ENCODE measurements around the gene ARF1. TPM values are rescaled to one million over a fixed set of nuclear protein-coding genes. Genes with fewer than 3 reads are reported as not detected.
A peak's percentile ranks its signal among the peaks of the same experiment; 100 is the strongest.

Gene ARF1
- total and polyA plus RNA-seq, 2 of the 8 experiments (the other 6 are each of a cell fraction or from before 2014, with no cell fraction given), result 265 to 471 TPM

- TF ChIP-seq KDM5A (IDR thresholded peaks at IDR 0.05; ENCODE audit: low read length), result no peak
- TF ChIP-seq POLR2A (IDR thresholded peaks at IDR 0.05; ENCODE audit: control extremely low read depth in 1 of 2, low read depth in 2 of 2, low read length in 2 of 2), result no peak
- TF ChIP-seq BACH1 (IDR thresholded peaks at IDR 0.05; ENCODE audit: low read length), result no peak
- peak; percentile 54; the same call in 1 of the 2 replicates for TF ChIP-seq E2F6 (IDR thresholded peaks at IDR 0.05)
- TF ChIP-seq ATF3 (IDR thresholded peaks at IDR 0.05; ENCODE audit: insufficient read depth, low read depth, low read length), result no peak
- no peak for TF ChIP-seq EGR1 (IDR thresholded peaks at IDR 0.05; ENCODE audit: borderline replicate concordance, low read depth, low read length)
- TF ChIP-seq CHD2 (IDR thresholded peaks at IDR 0.05; ENCODE audit: low read length), result no peak
- TF ChIP-seq MAX (IDR thresholded peaks at IDR 0.05), result peak; percentile 41; the same call in 1 of the 2 replicates
- no peak for TF ChIP-seq KDM1A (IDR thresholded peaks at IDR 0.05; ENCODE audit: borderline replicate concordance, low read length)
- peak; percentile 44; the same call in 1 of the 2 replicates for TF ChIP-seq GABPA (IDR thresholded peaks at IDR 0.05; ENCODE audit: borderline replicate concordance, insufficient read depth, low read length)
- TF ChIP-seq SIX5 (IDR thresholded peaks at IDR 0.05; ENCODE audit: low read depth, low read length), result no peak
- TF ChIP-seq RXRA (IDR thresholded peaks at IDR 0.05; ENCODE audit: insufficient read depth, low read depth, low read length), result no peak
- peak; percentile 34 for TF ChIP-seq CTBP2 (IDR thresholded peaks at IDR 0.05; ENCODE audit: borderline replicate concordance, insufficient read depth, insufficient read length, low read length)
- TF ChIP-seq PHF8 (conservative IDR thresholded peaks at IDR 0.05; ENCODE audit: low read depth, low read length), result 0 out of 2 replicates have a peak, but pooled peaks have one; percentile 21
- no peak for TF ChIP-seq SAP30 (IDR thresholded peaks at IDR 0.05; ENCODE audit: insufficient read depth, insufficient replicate concordance, low read length)
- no peak for TF ChIP-seq USF2 (IDR thresholded peaks at IDR 0.05; ENCODE audit: low read length)
- no peak for TF ChIP-seq TAF7 (optimal IDR thresholded peaks at IDR 0.05; ENCODE audit: borderline replicate concordance, low read depth, low read length)
- no peak for TF ChIP-seq TEAD4 (IDR thresholded peaks at IDR 0.05; ENCODE audit: low read depth, low read length)
- TF ChIP-seq SIRT6 (IDR thresholded peaks at IDR 0.05; ENCODE audit: low read length), result no peak
- TF ChIP-seq JUND (IDR thresholded peaks at IDR 0.05; ENCODE audit: low read length), result no peak
- TF ChIP-seq CHD1 (IDR thresholded peaks at IDR 0.05; ENCODE audit: low read depth, low read length), result no peak
- no peak for TF ChIP-seq ASH2L (IDR thresholded peaks at IDR 0.05; ENCODE audit: low read length)
- TF ChIP-seq TCF12 (IDR thresholded peaks at IDR 0.05; ENCODE audit: low read depth, low read length), result no peak
Measured at GRCh38 chr1:228058949-228059633, 23.4 kb upstream of the ARF1 start (continued).
